Measurements from ENCODE around the gene DSCAML1. TPM values are rescaled to one million over a fixed set of nuclear protein-coding genes. Genes with fewer than 3 reads are reported as not detected.
"Not testable (repeated sequence)": the region's sequence is repeated elsewhere in the genome, so short reads cannot be mapped to it uniquely, and the experiment has no call there.

DSCAML1 gene
- total RNA-seq, 2 experiments from 2014 or later, result 1.4 to 3.1 TPM

- H3K4me3 Mint-ChIP-seq; H3K4me1 Mint-ChIP-seq; H3K36me3 Mint-ChIP-seq; ATAC-seq (ENCODE audit: low read depth); DNase-seq; H3K27me3 Mint-ChIP-seq; POLR2A ChIA-PET; H3K9me3 Mint-ChIP-seq; H3K27ac Mint-ChIP-seq: not testable (repeated sequence)
These were observed 33.6 kb downstream of the DSCAML1 start for GRCh38 chr11:117763465-117763864.

- DNase-seq (no peak), ATAC-seq (ENCODE audit: low read depth) (no peak)
- H3K9me3 Mint-ChIP-seq, result no peaks in the 10 kb centered on the region
- no peaks in the 10 kb centered on the region for H3K36me3 Mint-ChIP-seq
- no peak overlapping the region for H3K27ac Mint-ChIP-seq
- H3K4me1 Mint-ChIP-seq, result no peaks in the 10 kb centered on the region
- POLR2A ChIA-PET, result no interaction called here
- H3K27me3 Mint-ChIP-seq, result peaks cover 4% of the 10 kb centered on the region
- no peak overlapping the region for H3K4me3 Mint-ChIP-seq
These were observed 35.0 kb downstream of the DSCAML1 start for GRCh38 chr11:117761993-117762392.

GRCh38 chr11:117759305-117759704 lies 37.7 kb downstream of the DSCAML1 start:
- Mint-ChIP-seq H3K27ac (no peak overlapping the region), H3K4me3 (no peak overlapping the region), H3K4me1 (no peaks in the 10 kb centered on the region), H3K9me3 (no peaks in the 10 kb centered on the region), H3K36me3 (no peaks in the 10 kb centered on the region), H3K27me3 (peaks cover 7% of the 10 kb centered on the region)
- POLR2A ChIA-PET, result no interaction called here
- DNase-seq (no peak), ATAC-seq (ENCODE audit: low read depth) (no peak)

GRCh38 chr11:117754030-117754429 lies 43.0 kb downstream of the DSCAML1 start:
- DNase-seq (no peak), ATAC-seq (ENCODE audit: low read depth) (no peak)
- Mint-ChIP-seq H3K27me3 (peaks cover 4% of the 10 kb centered on the region), H3K27ac (no peak overlapping the region), H3K36me3 (no peaks in the 10 kb centered on the region), H3K4me1 (no peaks in the 10 kb centered on the region), H3K9me3 (no peaks in the 10 kb centered on the region), H3K4me3 (no peak overlapping the region)
- POLR2A ChIA-PET, result no interaction called here

GRCh38 chr11:117752721-117753237 lies 44.2 kb downstream of the DSCAML1 start:
- H3K4me1 Mint-ChIP-seq, result no peaks in the 10 kb centered on the region
- H3K9me3 Mint-ChIP-seq, result no peaks in the 10 kb centered on the region
- ATAC-seq (ENCODE audit: low read depth), result no peak
- H3K27me3 Mint-ChIP-seq, result peaks cover 4% of the 10 kb centered on the region
- POLR2A ChIA-PET, result no interaction called here
- no peak overlapping the region for H3K4me3 Mint-ChIP-seq
- no peaks in the 10 kb centered on the region for H3K36me3 Mint-ChIP-seq
- no peak overlapping the region for H3K27ac Mint-ChIP-seq
- no peak for DNase-seq

GRCh38 chr11:117752071-117752470 lies 44.9 kb downstream of the DSCAML1 start:
- ATAC-seq (ENCODE audit: low read depth), result no peak
- Mint-ChIP-seq H3K9me3 (no peaks in the 10 kb centered on the region), H3K27ac (no peak overlapping the region), H3K27me3 (peaks cover 4% of the 10 kb centered on the region), H3K36me3 (no peaks in the 10 kb centered on the region), H3K4me3 (no peak overlapping the region), H3K4me1 (no peaks in the 10 kb centered on the region)
- POLR2A ChIA-PET, result no interaction called here
- no peak for DNase-seq

GRCh38 chr11:117750916-117751662 lies 45.9 kb downstream of the DSCAML1 start:
- Mint-ChIP-seq H3K9me3 (no peaks in the 10 kb centered on the region), H3K4me1 (no peaks in the 10 kb centered on the region), H3K27me3 (no peaks in the 10 kb centered on the region), H3K27ac (no peak overlapping the region), H3K4me3 (no peak overlapping the region), H3K36me3 (no peaks in the 10 kb centered on the region)
- POLR2A ChIA-PET, result no interaction called here
- DNase-seq, result no peak
- ATAC-seq (ENCODE audit: low read depth), result no peak

GRCh38 chr11:117750357-117750756 lies 46.7 kb downstream of the DSCAML1 start:
- Mint-ChIP-seq H3K4me3 (no peak overlapping the region), H3K27me3 (peaks cover 2% of the 10 kb centered on the region), H3K4me1 (no peaks in the 10 kb centered on the region), H3K36me3 (no peaks in the 10 kb centered on the region), H3K27ac (no peak overlapping the region), H3K9me3 (no peaks in the 10 kb centered on the region)
- ATAC-seq (ENCODE audit: low read depth) (no peak), DNase-seq (no peak)
- POLR2A ChIA-PET, result no interaction called here

- ATAC-seq (ENCODE audit: low read depth) (no peak), DNase-seq (no peak)
- Mint-ChIP-seq H3K27me3 (peaks cover 2% of the 10 kb centered on the region), H3K4me3 (no peak overlapping the region), H3K9me3 (no peaks in the 10 kb centered on the region), H3K4me1 (no peaks in the 10 kb centered on the region), H3K27ac (no peak overlapping the region), H3K36me3 (no peaks in the 10 kb centered on the region)
- POLR2A ChIA-PET, result no interaction called here
These were observed 47.5 kb downstream of the DSCAML1 start for GRCh38 chr11:117749541-117749910.

- ATAC-seq (ENCODE audit: low read depth) (no peak), DNase-seq (no peak)
- no peak overlapping the region for H3K27ac Mint-ChIP-seq
- no peaks in the 10 kb centered on the region for H3K4me1 Mint-ChIP-seq
- no peaks in the 10 kb centered on the region for H3K36me3 Mint-ChIP-seq
- no peak overlapping the region for H3K4me3 Mint-ChIP-seq
- no peaks in the 10 kb centered on the region for H3K9me3 Mint-ChIP-seq
- peaks cover 3% of the 10 kb centered on the region for H3K27me3 Mint-ChIP-seq
- POLR2A ChIA-PET, result no interaction called here
These were observed 48.1 kb downstream of the DSCAML1 start for GRCh38 chr11:117748771-117749540.

GRCh38 chr11:117747892-117748291 lies 49.1 kb downstream of the DSCAML1 start:
- H3K9me3 Mint-ChIP-seq, result no peaks in the 10 kb centered on the region
- POLR2A ChIA-PET, result no interaction called here
- DNase-seq (no peak), ATAC-seq (ENCODE audit: low read depth) (no peak)
- no peak overlapping the region for H3K27ac Mint-ChIP-seq
- H3K36me3 Mint-ChIP-seq, result no peaks in the 10 kb centered on the region
- H3K4me1 Mint-ChIP-seq, result peaks cover 5% of the 10 kb centered on the region
- peaks cover 6% of the 10 kb centered on the region for H3K27me3 Mint-ChIP-seq
- H3K4me3 Mint-ChIP-seq, result no peak overlapping the region

GRCh38 chr11:117745346-117745745 lies 51.7 kb downstream of the DSCAML1 start:
- DNase-seq (no peak), ATAC-seq (ENCODE audit: low read depth) (no peak)
- Mint-ChIP-seq H3K27me3 (peaks cover 6% of the 10 kb centered on the region), H3K4me3 (no peak overlapping the region), H3K9me3 (no peaks in the 10 kb centered on the region), H3K27ac (no peak overlapping the region), H3K4me1 (peaks cover 5% of the 10 kb centered on the region), H3K36me3 (no peaks in the 10 kb centered on the region)
- POLR2A ChIA-PET, result no interaction called here

- DNase-seq (no peak), ATAC-seq (ENCODE audit: low read depth) (no peak)
- H3K27me3 Mint-ChIP-seq, result peaks cover 9% of the 10 kb centered on the region
- H3K4me3 Mint-ChIP-seq, result no peak overlapping the region
- no peaks in the 10 kb centered on the region for H3K9me3 Mint-ChIP-seq
- no peaks in the 10 kb centered on the region for H3K36me3 Mint-ChIP-seq
- H3K27ac Mint-ChIP-seq, result no peak overlapping the region
- POLR2A ChIA-PET, result no interaction called here
- H3K4me1 Mint-ChIP-seq, result peaks cover 5% of the 10 kb centered on the region
These were observed 52.4 kb downstream of the DSCAML1 start for GRCh38 chr11:117744471-117745150.

All from activated naive CD8-positive, alpha-beta T cell treated with anti-CD3 and anti-CD28 coated beads, Interleukin-2, amount 10 ng/mL, durations not matched to agents 7 days and 5 days (primary cell).